ENCODE results near the gene ASPSCR1.

The ASPSCR1 gene

DNA sequence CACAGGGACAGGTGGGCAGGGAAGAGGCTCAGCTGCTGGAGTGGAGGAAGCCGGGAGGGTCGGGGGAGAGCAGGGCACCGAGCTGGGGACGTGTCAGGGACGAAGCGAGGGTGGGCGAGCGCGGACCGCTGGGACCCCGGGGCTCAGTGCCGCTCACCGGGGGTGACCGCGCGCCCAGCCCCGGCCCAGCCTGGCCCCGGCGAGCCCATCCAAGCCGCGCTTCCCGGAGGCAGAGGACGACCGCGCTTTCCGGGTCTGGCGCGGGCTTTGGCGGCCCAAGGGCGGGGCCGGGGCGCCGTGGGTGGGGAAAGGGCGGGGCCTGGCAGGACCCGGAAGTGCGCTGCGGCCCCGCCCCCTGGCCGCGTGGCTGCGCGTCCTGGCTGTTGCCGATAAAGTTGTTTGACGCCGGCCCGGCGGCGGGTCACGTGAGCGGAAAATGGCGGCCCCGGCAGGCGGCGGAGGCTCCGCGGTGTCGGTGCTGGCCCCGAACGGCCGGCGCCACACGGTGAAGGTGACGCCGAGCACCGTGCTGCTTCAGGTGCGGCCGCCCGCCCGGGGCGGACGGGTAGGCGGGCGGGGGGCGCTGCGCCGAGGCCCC, at the start of gene ASPSCR1:
Gene ASPSCR1 (plus strand): TSS at position 419 of the 598 bp plus-strand sequence. CDS start 18 bp downstream, at position 437.
- peak; percentile 95 to 98 for DNase-seq
- no peak for TF ChIP-seq GATA1 (IDR thresholded peaks at IDR 0.05; ENCODE audit: low read depth, low read length)
- peak; percentile 73 for TF ChIP-seq POLR2A (IDR thresholded peaks at IDR 0.05; ENCODE audit: low read length)

GRCh38 chr17:81927653-81928543, 49.5 kb upstream of the ASPSCR1 start, which contains the start of gene MAFG:
Gene MAFG (minus strand): TSS chr17:81927735. CDS start chr17:81923185, 4,550 bp downstream.
- DNase-seq: peak; percentile 97 to 98
- TF ChIP-seq GATA1 (IDR thresholded peaks at IDR 0.05; ENCODE audit: low read depth, low read length) (no peak), POLR2A (IDR thresholded peaks at IDR 0.05; ENCODE audit: low read length) (peak; percentile 53)

DNA sequence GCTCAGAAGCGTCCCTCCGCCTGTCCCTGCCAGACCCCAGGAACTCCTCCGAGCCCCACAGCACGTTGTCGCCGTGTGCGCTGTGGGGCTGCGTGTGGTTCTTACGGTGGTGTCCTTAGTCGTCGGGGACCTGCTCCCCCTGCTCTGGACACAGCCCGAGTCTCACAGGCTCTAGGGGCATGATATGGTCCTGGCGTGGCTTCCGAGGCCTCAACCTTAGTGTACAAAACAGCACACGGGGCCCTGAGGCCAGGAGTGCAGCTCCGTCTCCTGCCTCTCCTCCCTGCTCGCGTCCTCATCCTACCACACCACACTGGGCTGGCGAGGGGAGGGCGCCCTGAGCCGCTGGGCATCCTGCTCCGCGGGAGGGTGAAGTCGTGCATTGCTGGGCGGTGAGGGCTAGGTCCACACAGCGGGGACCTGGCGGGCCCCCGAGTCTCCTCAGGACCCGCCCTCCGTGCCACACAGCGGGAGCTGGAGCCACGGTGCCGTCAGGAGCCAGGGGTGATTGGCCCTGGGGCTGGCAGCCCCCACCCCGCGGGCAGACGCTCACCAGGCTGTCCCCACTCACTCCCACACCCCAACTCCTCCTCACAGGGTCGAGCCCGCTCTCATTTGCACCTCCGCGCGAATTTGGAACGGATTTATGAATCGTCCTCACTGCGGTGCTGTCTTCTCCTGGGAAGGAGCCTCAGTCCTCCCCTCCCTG, 48.7 kb upstream of the ASPSCR1 start:
- TF ChIP-seq GATA1 (IDR thresholded peaks at IDR 0.05; ENCODE audit: low read depth, low read length): no peak
- TF ChIP-seq POLR2A (IDR thresholded peaks at IDR 0.05; ENCODE audit: low read length): no peak
- peak; percentile 45 to 59 for DNase-seq

DNA sequence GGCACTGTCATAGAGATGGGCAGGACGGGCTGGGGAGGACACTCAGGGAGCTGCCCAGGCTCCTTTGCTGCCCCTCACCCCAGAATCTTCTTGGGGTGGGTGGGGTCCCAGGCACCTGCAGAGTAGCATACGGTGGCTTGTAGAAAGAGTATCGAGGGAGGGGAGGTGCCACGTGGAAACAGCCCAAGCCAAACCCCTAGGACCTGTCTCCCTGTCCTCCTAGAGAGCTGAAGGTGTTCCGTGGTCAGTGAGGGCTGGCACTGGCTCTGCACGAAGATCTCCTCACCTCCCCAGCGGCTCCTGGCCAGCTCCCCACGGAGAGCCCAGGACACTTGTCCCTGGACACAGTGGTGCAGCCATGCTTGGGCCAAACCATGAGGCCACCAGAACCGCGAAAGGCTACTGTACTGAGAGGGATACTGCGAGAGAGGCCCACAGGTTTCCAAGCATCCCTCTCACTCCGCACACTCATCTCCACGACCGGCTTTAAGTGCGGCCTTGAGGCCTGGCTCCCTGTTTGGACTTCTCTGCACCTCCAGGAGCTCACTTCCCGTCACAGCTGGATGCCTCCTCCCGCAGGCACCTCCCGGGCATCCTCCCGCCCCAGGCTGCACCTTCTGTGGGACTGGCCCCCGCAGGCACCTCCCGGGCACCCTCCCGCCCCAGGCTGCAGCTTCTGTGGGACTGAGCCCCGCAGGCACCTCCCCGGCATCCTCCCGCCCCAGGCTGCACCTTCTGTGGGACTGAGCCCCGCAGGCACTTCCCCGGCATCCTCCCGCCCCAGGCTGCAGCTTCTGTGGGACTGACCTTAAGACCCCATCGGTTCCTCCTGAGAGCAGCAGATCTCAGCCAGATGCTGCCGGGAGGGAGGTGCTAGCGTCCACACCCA, 47.9 kb upstream of the ASPSCR1 start:
- TF ChIP-seq POLR2A (IDR thresholded peaks at IDR 0.05; ENCODE audit: low read length): no peak
- no peak for TF ChIP-seq GATA1 (IDR thresholded peaks at IDR 0.05; ENCODE audit: low read depth, low read length)
- no peak for DNase-seq

DNA sequence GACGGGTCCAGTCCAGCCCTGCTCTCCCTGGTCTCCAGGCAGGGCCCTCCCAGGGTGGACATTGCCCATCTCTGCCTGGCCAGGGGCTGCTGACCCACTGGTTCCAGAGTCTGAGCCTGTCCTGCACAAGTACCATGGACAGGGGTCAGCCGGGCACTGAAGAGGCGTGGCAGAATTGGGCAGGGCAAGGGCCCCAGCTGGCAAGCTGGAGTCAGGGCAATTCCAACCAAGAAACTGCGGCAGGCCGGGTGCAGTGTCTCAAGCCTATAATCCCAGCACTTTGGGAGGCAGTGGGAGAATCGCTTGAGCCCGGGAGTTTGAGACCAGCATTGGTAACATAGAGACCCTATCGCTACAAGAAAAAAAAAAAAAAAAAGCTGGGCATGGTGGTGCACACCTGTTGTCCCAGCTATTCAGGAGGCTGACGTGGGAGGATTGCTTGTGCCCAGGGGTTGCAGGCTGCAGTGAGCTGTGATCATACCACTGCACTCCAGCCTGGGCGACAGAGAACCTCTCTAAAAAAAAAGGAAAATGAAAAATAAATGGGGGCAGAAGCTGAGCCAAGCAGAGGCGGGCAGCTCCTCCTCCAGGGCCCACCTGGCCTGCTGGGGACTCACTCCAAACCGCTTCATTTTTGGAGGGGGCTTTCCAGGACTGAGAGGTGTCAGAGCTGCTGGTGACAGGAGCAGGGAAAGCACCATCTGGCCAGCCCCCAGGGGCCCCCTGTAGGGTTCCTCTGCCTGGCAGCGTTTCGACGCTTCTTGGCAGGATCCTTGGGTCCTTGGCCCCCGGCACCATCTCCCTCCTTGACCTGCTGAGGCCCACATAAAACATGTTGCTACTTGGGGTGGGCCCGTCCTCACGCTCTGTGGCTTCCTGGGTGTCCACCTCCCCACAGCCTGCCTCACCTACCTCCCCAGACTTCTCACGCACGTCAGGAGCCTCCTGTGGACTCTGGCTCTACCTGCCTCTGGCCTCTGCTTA, 47.0 kb upstream of the ASPSCR1 start:
- DNase-seq: no peak
- TF ChIP-seq GATA1 (IDR thresholded peaks at IDR 0.05; ENCODE audit: low read depth, low read length) (no peak), POLR2A (IDR thresholded peaks at IDR 0.05; ENCODE audit: low read length) (no peak)

- no peak for DNase-seq
- no peak for TF ChIP-seq GATA1 (IDR thresholded peaks at IDR 0.05; ENCODE audit: low read depth, low read length)
- no peak for TF ChIP-seq POLR2A (IDR thresholded peaks at IDR 0.05; ENCODE audit: low read length)
Observed at GRCh38 chr17:81931189-81931556, 46.3 kb upstream of the ASPSCR1 start.

DNA sequence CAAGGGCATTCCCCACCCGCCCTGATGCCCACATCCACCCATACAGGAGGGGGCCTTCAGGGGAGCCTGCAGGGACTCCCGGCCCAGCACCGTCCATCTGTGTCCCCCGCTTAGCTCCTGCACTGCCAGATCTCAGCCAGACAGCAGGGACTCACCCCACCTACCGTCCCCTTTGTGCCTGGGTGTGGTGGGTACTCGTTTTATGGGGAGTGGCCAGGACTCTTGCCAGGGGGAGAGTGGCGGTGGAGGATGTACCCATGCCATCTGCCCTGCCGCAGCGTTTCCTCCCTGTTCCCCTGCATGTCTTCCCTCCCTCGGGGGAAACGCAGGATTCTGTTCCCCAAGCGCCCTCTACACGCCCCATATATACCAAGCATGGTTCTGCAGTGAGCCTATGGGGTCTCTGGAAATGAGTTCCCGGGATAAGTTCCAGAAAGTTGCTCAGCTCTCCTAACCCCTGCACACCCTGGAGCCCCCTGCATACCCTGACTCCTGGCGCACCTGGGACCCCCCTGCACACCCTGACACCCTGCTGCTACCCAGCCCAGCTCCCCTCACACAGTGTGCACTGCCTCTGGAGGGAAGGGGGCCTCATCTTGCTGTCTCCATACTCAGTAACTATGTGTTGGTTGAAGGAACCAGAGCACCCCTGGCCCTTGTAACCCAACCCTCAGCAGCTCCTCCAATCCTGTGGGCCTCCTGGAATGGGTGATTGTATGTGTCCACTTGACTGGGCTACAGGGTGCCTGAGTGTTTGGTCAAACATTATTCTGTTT, 45.7 kb upstream of the ASPSCR1 start:
- no peak for DNase-seq
- TF ChIP-seq POLR2A (IDR thresholded peaks at IDR 0.05; ENCODE audit: low read length) (peak; percentile 41), GATA1 (IDR thresholded peaks at IDR 0.05; ENCODE audit: low read depth, low read length) (no peak)

GRCh38 chr17:81932333-81932983, 45.0 kb upstream of the ASPSCR1 start:
- peak; percentile 75 to 83 for DNase-seq

GRCh38 chr17:81933178-81933699, 44.2 kb upstream of the ASPSCR1 start:
- no peak for DNase-seq
- no peak for TF ChIP-seq POLR2A (IDR thresholded peaks at IDR 0.05; ENCODE audit: low read length)
- TF ChIP-seq GATA1 (IDR thresholded peaks at IDR 0.05; ENCODE audit: low read depth, low read length): no peak

More at GRCh38 chr17:81932333-81932983, 45.0 kb upstream of the ASPSCR1 start:
- no peak for TF ChIP-seq GATA1 (IDR thresholded peaks at IDR 0.05; ENCODE audit: low read depth, low read length)
- TF ChIP-seq POLR2A (IDR thresholded peaks at IDR 0.05; ENCODE audit: low read length): peak; percentile 17

GRCh38 chr17:81934098-81934757, 43.2 kb upstream of the ASPSCR1 start:
- TF ChIP-seq POLR2A (IDR thresholded peaks at IDR 0.05; ENCODE audit: low read length) (no peak), GATA1 (IDR thresholded peaks at IDR 0.05; ENCODE audit: low read depth, low read length) (no peak)
- DNase-seq: no peak

Measured in erythroblast (primary cell).